NOMO-1 treated with DMSO at 0.1 percent for 48 hours (cell line): Measurements from ENCODE around the gene THAP12.

Experiments used
- DNase-seq: peaks from one replicate; lab custom pipeline; 2025; ENCODE audit not compliant: unreplicated experiment; lab: John Stamatoyannopoulos, UW

The THAP12 gene

DNA sequence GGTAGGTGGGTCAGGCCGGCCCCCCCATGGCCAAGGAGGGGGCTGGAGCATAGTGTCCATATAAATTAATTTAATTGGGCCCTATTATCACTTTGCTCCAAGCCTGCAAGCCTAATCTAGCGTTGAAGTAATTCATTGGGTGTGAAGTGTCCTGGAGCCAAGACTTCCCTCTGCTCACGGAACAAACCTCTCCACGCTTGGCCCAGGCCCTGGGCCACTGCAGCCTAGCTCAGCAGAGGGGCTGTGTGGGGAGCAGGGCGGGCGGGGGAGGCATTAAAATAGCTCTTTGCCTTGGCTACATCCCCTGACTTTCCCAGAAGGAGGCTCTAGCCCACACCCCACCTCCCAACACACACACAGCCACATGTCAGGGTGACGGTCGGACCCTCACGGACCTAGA is 73.5 kb downstream of the THAP12 start:
- DNase-seq, result no peak

DNA sequence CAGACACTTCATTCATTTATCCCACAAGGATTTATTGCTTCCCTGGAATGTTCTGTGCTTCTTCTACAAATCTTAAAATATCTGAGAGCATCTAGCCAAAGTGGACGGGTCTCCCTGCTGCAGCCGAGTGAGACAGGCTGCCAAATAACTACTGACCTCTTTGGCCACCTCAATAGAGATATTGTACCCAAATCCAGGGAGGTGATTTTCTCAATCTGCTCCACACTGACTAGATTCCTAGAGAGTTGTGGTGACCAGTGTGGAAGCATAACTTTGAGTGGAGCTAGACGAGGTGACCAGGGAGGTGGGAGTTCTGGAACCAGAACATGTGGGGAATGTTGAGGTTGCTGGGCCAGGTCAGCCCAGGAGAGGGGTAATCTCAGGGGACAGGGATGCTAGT is 77.5 kb downstream of the THAP12 start:
- no peak for DNase-seq

DNA sequence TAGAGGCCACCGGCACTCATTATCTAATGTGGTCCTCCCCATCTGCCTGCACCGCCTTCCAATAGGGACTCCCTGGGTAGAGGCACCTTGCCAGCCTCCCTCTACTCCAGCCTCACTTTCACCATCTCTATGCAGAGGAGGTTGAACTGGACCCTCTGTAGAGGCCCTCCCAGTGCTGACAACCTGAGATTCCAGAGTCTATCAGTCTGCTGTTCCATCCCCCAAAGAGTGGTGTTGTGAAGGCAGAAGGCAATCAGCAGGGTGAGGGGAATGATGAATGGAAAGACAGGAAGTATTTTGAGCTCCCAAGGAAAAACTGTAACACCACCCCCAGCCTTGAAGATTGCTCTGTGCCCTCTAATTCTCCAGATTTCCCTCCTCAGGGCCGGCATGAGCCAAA is 77.9 kb downstream of the THAP12 start:
- DNase-seq, result no peak
